IMR-90 (cell line): ENCODE data around the gene ZC3H12D. TPM values are rescaled to one million over a fixed set of nuclear protein-coding genes. Genes with fewer than 3 reads are reported as not detected.

Experiments used
- ATAC-seq: fragments of 200-7000 bp; cut with Tn5 transposase; 2 replicates; pipeline ENCODE4 v1.9.1; 2020; ENCODE audit warnings: low read depth, mild to moderate bottlenecking, moderate library complexity
- BruUV-seq: library from RNA; stranded (reverse); fragments of 400-500 nt; replicated peaks from 2 replicates; lab custom pipeline; 2021; lab: Mats Ljungman, UMichigan
- CTCF ChIA-PET: fragments of 300-600 bp; formaldehyde crosslinking; extraction: SDS; loops from one replicate; lab custom pipeline; 2021; ENCODE audit warnings: antibody characterized with exemption; lab: Yijun Ruan, JAX
- POLR2A ChIA-PET: fragments of 300-600 bp; sonication (Branson Sonifier 250); formaldehyde crosslinking; loops from one replicate; lab custom pipeline; 2022; ENCODE audit warnings: antibody characterized with exemption; ENCODE audit not compliant: unreplicated experiment; lab: Charles Lee
- DNase-seq: peaks from one replicate; pipeline ENCODE4 v3.0.0; 2013
- H2AFZ ChIP-seq: replicated peaks from 2 replicates; pipeline ENCODE3; 2013; ENCODE audit warnings: low read length, mild to moderate bottlenecking; ENCODE audit not compliant: poor library complexity
- H2AK5ac ChIP-seq: 2 replicates; pipeline ENCODE4 v1.6.1; 2013; ENCODE audit warnings: low read depth, low read length, inconsistent platforms
- H2AK9ac ChIP-seq: replicated peaks from 2 replicates; pipeline ENCODE3; 2013; ENCODE audit warnings: mild to moderate bottlenecking, low read depth, low read length, moderate library complexity; ENCODE audit not compliant: poor library complexity
- H2BK120ac ChIP-seq: 2 replicates; pipeline ENCODE4 v1.6.1; 2013; ENCODE audit warnings: low read depth, low read length, inconsistent platforms
- H2BK15ac ChIP-seq: 3 replicates; pipeline ENCODE4 v1.6.1; 2013; ENCODE audit warnings: low read depth, low read length, inconsistent platforms
- H2BK20ac ChIP-seq: 2 replicates; pipeline ENCODE4 v1.6.1; 2013; ENCODE audit warnings: low read depth, mild to moderate bottlenecking, inconsistent platforms, low read length, moderate library complexity
- H2BK5ac ChIP-seq: 2 replicates; pipeline ENCODE4 v1.6.1; 2013; ENCODE audit warnings: mild to moderate bottlenecking, low read depth, low read length, inconsistent platforms; ENCODE audit not compliant: poor library complexity, severe bottlenecking
- H3K14ac ChIP-seq: replicated peaks from 2 replicates; pipeline ENCODE4 v1.6.1; 2013; ENCODE audit warnings: low read depth, low read length, inconsistent platforms
- H3K18ac ChIP-seq: 2 replicates; pipeline ENCODE4 v1.6.1; 2013; ENCODE audit warnings: low read depth, low read length, control low read depth
- H3K23ac ChIP-seq: 2 replicates; pipeline ENCODE4 v1.6.1; 2013; ENCODE audit warnings: low read depth, low read length, inconsistent platforms
- H3K27ac ChIP-seq: 2 replicates; pipeline ENCODE4 v1.5.1; 2013; ENCODE audit warnings: mild to moderate bottlenecking, control low read depth, low read length; ENCODE audit not compliant: insufficient read depth
- H3K27me3 ChIP-seq: 2 replicates; pipeline ENCODE4 v1.6.1; 2013; ENCODE audit warnings: low read length; ENCODE audit not compliant: control insufficient read depth, insufficient read depth
- H3K36me3 ChIP-seq: 2 replicates; pipeline ENCODE4 v1.6.1; 2013; ENCODE audit warnings: low read length, mixed read lengths; ENCODE audit not compliant: control insufficient read depth, insufficient read depth
- H3K4ac ChIP-seq: 2 replicates; pipeline ENCODE4 v1.6.1; 2013; ENCODE audit warnings: low read depth, low read length, inconsistent platforms
- H3K4me1 ChIP-seq: 2 replicates; pipeline ENCODE4 v1.6.1; 2013; ENCODE audit warnings: low read length, mixed read lengths; ENCODE audit not compliant: control insufficient read depth, insufficient read depth
- H3K4me2 ChIP-seq: 2 replicates; pipeline ENCODE4 v1.6.1; 2013; ENCODE audit warnings: low read depth, mild to moderate bottlenecking, control low read depth, low read length, moderate library complexity
- H3K4me3 ChIP-seq: 2 replicates; pipeline ENCODE4 v1.5.1; 2013; ENCODE audit warnings: low read depth, mild to moderate bottlenecking, control low read depth, low read length, moderate library complexity; ENCODE audit not compliant: insufficient read depth
- H3K56ac ChIP-seq: 2 replicates; pipeline ENCODE4 v1.6.1; 2013; ENCODE audit warnings: low read length, inconsistent platforms; ENCODE audit not compliant: insufficient read depth; ENCODE audit errors: extremely low read depth
- H3K79me1 ChIP-seq, 2 experiments: 2 replicates each; pipeline ENCODE4 v1.6.1; 2013; ENCODE audit warnings: low read length in 2 of 2, inconsistent platforms in 1 of 2, low read depth in 1 of 2
- H3K9ac ChIP-seq: 2 replicates; pipeline ENCODE4 v1.6.1; 2013; ENCODE audit warnings: low read depth, low read length, control low read depth
- H3K9me1 ChIP-seq: 2 replicates; pipeline ENCODE4 v1.6.1; 2013; ENCODE audit warnings: low read length, inconsistent platforms; ENCODE audit not compliant: insufficient read depth
- H3K9me3 ChIP-seq: 2 replicates; pipeline ENCODE4 v1.6.1; 2013; ENCODE audit warnings: low read length; ENCODE audit not compliant: control insufficient read depth, insufficient read depth
- H4K20me1 ChIP-seq: 2 replicates; pipeline ENCODE4 v1.6.1; 2013; ENCODE audit warnings: low read length, inconsistent platforms; ENCODE audit not compliant: insufficient read depth
- H4K5ac ChIP-seq: 2 replicates; pipeline ENCODE4 v1.6.1; 2013; ENCODE audit warnings: mild to moderate bottlenecking, low read depth, low read length, control low read depth
- H4K8ac ChIP-seq, 2 experiments: 2 replicates each; pipeline ENCODE4 v1.6.1; 2013; ENCODE audit warnings: low read depth in 2 of 2, low read length in 2 of 2, control low read depth in 1 of 2, inconsistent platforms in 1 of 2
- H4K91ac ChIP-seq: 2 replicates; pipeline ENCODE4 v1.6.1; 2013; ENCODE audit warnings: low read depth, low read length, inconsistent platforms; ENCODE audit not compliant: insufficient read depth
- BHLHE40 ChIP-seq: fragments of 150-350 bp; IDR thresholded peaks from 2 replicates; pipeline ENCODE4 v1.6.1; 2016; ENCODE audit warnings: mild to moderate bottlenecking, low read depth, low read length
- CEBPB ChIP-seq: IDR thresholded peaks from 2 replicates; pipeline ENCODE4 v1.6.1; 2012; ENCODE audit warnings: low read depth, low read length, improper control_type of control experiment
- FOS ChIP-seq: fragments of 150-350 bp; IDR thresholded peaks from 2 replicates; pipeline ENCODE4 v1.6.1; 2016; ENCODE audit warnings: low read depth, low read length
- MAZ ChIP-seq: IDR thresholded peaks from 2 replicates; pipeline ENCODE4 v1.6.1; 2012; ENCODE audit warnings: low read depth, mild to moderate bottlenecking, low read length, improper control_type of control experiment, moderate library complexity, borderline replicate concordance
- POLR2A ChIP-seq: IDR thresholded peaks from 2 replicates; pipeline ENCODE4 v1.6.1; 2012; ENCODE audit warnings: mild to moderate bottlenecking, low read depth, low read length
- RAD21 ChIP-seq: IDR thresholded peaks from 2 replicates; pipeline ENCODE4 v1.6.1; 2012; ENCODE audit warnings: low read length, improper control_type of control experiment
- RFX5 ChIP-seq: IDR thresholded peaks from 2 replicates; pipeline ENCODE4 v1.8.0; 2012; ENCODE audit warnings: low read depth, mild to moderate bottlenecking, low read length, moderate library complexity
- WGBS, 2 experiments: methylation state at CpG; one replicate each; pipeline versions ENCODE4 v1.1.5 to v1.1.7; 2013; ENCODE audit warnings: missing lambda C conversion rate in 2 of 2; ENCODE audit not compliant: insufficient read length in 1 of 2; ENCODE audit errors: extremely low coverage in 2 of 2; 5-methylcytosine and 5-hydroxymethylcytosine counted together
- dilution Hi-C: fragments of 300-500 bp; cut with HindIII; formaldehyde crosslinking; loops from one replicate; pipeline ENCODE4 v1.14.3; 2018; ENCODE audit warnings: low sequenced_read_pairs; ENCODE audit not compliant: unreplicated experiment
- in situ Hi-C: fragments of 300-500 bp; cut with MboI; formaldehyde crosslinking; loops from 3 replicates; pipeline ENCODE4 v1.14.3; 2019; ENCODE audit warnings: low sequenced_read_pairs, inconsistent platforms, mixed read lengths
- intact Hi-C: fragments of 100-400 bp; cut with micrococcal nuclease; formaldehyde crosslinking; loops from 2 replicates; pipeline ENCODE4 v1.10.0; 2022
- polyA plus RNA-seq, 3 experiments: library from polyadenylated mRNA; depleted of rRNA; stranded (reverse); fragments of >200 nt; gene quantifications; 2 replicates each; pipeline ENCODE4 v1.2.3, GENCODE V29; 2012; ENCODE audit warnings: low replicate concordance in 1 of 3
- total RNA-seq: library from RNA; depleted of rRNA; stranded (reverse); fragments of >200 nt; gene quantifications from 2 replicates; pipeline ENCODE4 v1.2.3, GENCODE V29; 2012
- TF ChIP-seq, protein P1 (sequence below): fragments of 150-350 bp; IDR thresholded peaks from 2 replicates; pipeline ENCODE4 v1.6.1; 2017; ENCODE audit warnings: mild to moderate bottlenecking, antibody characterized with exemption, low read length, low read depth
- TF ChIP-seq, protein P2 (sequence below): conservative IDR thresholded peaks from 2 replicates; pipeline ENCODE4 v1.5.1; 2012; ENCODE audit warnings: mild to moderate bottlenecking, low read depth, low read length, improper control_type of control experiment

Gene ZC3H12D
- total and polyA plus RNA-seq, 2 of the 4 experiments (the other 2 are of a cell fraction), result under 0.01 to 0.12 TPM

DNA sequence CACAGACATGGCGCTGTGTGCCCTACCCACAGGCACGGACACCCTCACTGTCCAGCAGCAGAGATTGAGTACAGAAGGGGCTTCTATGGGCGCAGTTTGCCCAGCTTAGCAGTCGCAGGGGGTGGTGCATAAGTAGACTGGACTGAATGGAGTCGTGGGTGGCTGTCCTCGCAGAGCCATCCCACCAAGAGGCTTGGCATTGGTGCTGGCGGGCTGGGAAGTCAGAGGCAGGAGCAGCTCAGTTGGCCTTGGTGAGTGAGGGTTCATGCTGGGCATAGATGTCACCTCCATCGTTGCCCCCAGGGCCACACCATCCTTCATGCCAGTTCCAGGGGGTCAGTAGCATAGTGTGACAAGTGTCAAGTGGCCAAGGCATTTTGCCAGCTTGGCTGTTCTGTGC is 59.6 kb downstream of the ZC3H12D start:
- in situ Hi-C loops, result loop anchor here (5.0 to 10.0 kb wide), 3 partner anchors 343 to 840 kb away; no protein-coding TSS in a partner anchor
- Histone ChIP-seq H3K36me3 (no peaks in the 10 kb centered on the region), H4K91ac (no peak overlapping the region), H3K9me3 (no peaks in the 10 kb centered on the region), H3K4me3 (no peak overlapping the region), H4K5ac (no peak overlapping the region), H3K4ac (no peak overlapping the region), H3K4me2 (no peak overlapping the region), H3K23ac (no peak overlapping the region), H3K9ac (no peak overlapping the region), H3K9me1 (no peaks in the 10 kb centered on the region), H3K14ac (no peak overlapping the region), H2BK120ac (no peak overlapping the region), H3K27ac (no peak overlapping the region), H4K8ac (no peak overlapping the region), H2BK20ac (no peak overlapping the region; the same call in 1 of the 2 replicates), H2AFZ (peak overlapping the region; percentile 63), H3K4me1 (peaks cover 2% of the 10 kb centered on the region; the same call in 1 of the 2 replicates), H2BK5ac (no peak overlapping the region), H3K56ac (no peak overlapping the region), H4K20me1 (no peaks in the 10 kb centered on the region), H3K18ac (no peak overlapping the region), H3K27me3 (peaks cover 8% of the 10 kb centered on the region), H2AK5ac (no peak overlapping the region), H3K79me1 (no peaks in the 10 kb centered on the region), H2AK9ac (no peak overlapping the region), H2BK15ac (no peak overlapping the region)
- dilution Hi-C loops, result no loop called here
- ATAC-seq, result no peak
- ChIA-PET CTCF (no interaction called here), POLR2A (no interaction called here)
- TF ChIP-seq FOS (no peak), POLR2A (no peak), MAZ (no peak), BHLHE40 (no peak), CEBPB (no peak), RFX5 (no peak), RAD21 (no peak)
- TF ChIP-seq, protein P1, sequence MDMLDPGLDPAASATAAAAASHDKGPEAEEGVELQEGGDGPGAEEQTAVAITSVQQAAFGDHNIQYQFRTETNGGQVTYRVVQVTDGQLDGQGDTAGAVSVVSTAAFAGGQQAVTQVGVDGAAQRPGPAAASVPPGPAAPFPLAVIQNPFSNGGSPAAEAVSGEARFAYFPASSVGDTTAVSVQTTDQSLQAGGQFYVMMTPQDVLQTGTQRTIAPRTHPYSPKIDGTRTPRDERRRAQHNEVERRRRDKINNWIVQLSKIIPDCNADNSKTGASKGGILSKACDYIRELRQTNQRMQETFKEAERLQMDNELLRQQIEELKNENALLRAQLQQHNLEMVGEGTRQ, result no peak
- TF ChIP-seq, protein P2, sequence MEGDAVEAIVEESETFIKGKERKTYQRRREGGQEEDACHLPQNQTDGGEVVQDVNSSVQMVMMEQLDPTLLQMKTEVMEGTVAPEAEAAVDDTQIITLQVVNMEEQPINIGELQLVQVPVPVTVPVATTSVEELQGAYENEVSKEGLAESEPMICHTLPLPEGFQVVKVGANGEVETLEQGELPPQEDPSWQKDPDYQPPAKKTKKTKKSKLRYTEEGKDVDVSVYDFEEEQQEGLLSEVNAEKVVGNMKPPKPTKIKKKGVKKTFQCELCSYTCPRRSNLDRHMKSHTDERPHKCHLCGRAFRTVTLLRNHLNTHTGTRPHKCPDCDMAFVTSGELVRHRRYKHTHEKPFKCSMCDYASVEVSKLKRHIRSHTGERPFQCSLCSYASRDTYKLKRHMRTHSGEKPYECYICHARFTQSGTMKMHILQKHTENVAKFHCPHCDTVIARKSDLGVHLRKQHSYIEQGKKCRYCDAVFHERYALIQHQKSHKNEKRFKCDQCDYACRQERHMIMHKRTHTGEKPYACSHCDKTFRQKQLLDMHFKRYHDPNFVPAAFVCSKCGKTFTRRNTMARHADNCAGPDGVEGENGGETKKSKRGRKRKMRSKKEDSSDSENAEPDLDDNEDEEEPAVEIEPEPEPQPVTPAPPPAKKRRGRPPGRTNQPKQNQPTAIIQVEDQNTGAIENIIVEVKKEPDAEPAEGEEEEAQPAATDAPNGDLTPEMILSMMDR, result no peak
- no TSS peak for BruUV-seq
- no peak for DNase-seq
- WGBS, 2 experiments, result 100% methylated on average over 1 of the region's 8 CpGs; no CpG with 5 or more reads in 1 of the 2 experiments
- intact Hi-C loops, result no loop called here
